HepG2 (cell line): ENCODE measurements around the gene SCUBE1. TPM values are rescaled to one million over a fixed set of nuclear protein-coding genes. Genes with fewer than 3 reads are reported as not detected.

ENCODE experiments used
- ATAC-seq: fragments of 200-7000 bp; cut with Tn5 transposase; 3 replicates; pipeline ENCODE4 v1.9.1; 2020; ENCODE audit warnings: mild to moderate bottlenecking, moderate library complexity
- BruUV-seq: library from RNA; stranded (reverse); fragments of 400-500 nt; replicated peaks from 2 replicates; lab custom pipeline; 2021; lab: Mats Ljungman, UMichigan
- CTCF ChIA-PET: fragments of 300-600 bp; formaldehyde crosslinking; extraction: SDS; loops from one replicate; lab custom pipeline; 2021; ENCODE audit warnings: low total read pairs, inconsistent platforms, low intra/inter-chr PET ratio; lab: Yijun Ruan, JAX
- POLR2A ChIA-PET: fragments of 350-600 bp; sonication (Branson Sonifier 250); formaldehyde crosslinking; loops from one replicate; lab custom pipeline; 2020; ENCODE audit warnings: antibody characterized with exemption, inconsistent platforms; lab: Yijun Ruan, JAX
- DNase-seq: peaks from one replicate; pipeline ENCODE4 v3.0.0-alpha.2; 2015; ENCODE audit warnings: low spot score
- FAIRE-seq: peaks from 3 replicates; lab custom pipeline; 2011; peaks lifted over from hg19 to GRCh38; lab: Jason Lieb, UNC
- H2AFZ ChIP-seq: one replicate; pipeline ENCODE4 v1.6.1; 2011; ENCODE audit warnings: low read length, inconsistent platforms
- H3K27ac ChIP-seq: fragments of 300-600 bp; 3 replicates; pipeline ENCODE4 v1.8.0; 2011; ENCODE audit warnings: mixed run types, mild to moderate bottlenecking, mixed read lengths, low read length, inconsistent platforms; ENCODE audit not compliant: insufficient read depth; ENCODE audit errors: extremely low read length
- H3K27me3 ChIP-seq, 2 experiments: fragments of 200-600 bp in 1 of 2; 2 replicates in 1 of 2; 3 replicates in 1 of 2; pipeline versions ENCODE4 v1.6.0 to v1.8.0; 2011; ENCODE audit warnings: low read length in 2 of 2, mild to moderate bottlenecking in 2 of 2, moderate library complexity in 2 of 2, inconsistent platforms in 1 of 2; ENCODE audit not compliant: insufficient read depth in 2 of 2, control insufficient read depth in 1 of 2
- H3K36me3 ChIP-seq, 2 experiments: fragments of 200-600 bp in 1 of 2; replicated peaks in 1 of 2; 2 replicates in 1 of 2; 3 replicates in 1 of 2; pipeline versions ENCODE4 v1.5.1 to v1.8.0; 2011; ENCODE audit warnings: low read length in 2 of 2, inconsistent platforms in 1 of 2; ENCODE audit not compliant: insufficient read depth in 2 of 2, control insufficient read depth in 1 of 2
- H3K4me1 ChIP-seq: 2 replicates; pipeline ENCODE4 v1.5.1; 2012; ENCODE audit warnings: low read length, inconsistent platforms; ENCODE audit not compliant: insufficient read depth
- H3K4me2 ChIP-seq: 2 replicates; pipeline ENCODE4 v1.6.0; 2011; ENCODE audit warnings: low read depth, low read length, inconsistent platforms
- H3K4me3 ChIP-seq, 3 experiments: fragments of 200-600 bp in 1 of 3; sonication (generic), shearing (Covaris generic) in 1 of 3; replicated peaks in 1 of 3; 2 replicates each; pipeline ENCODE4 v1.5.1; 2011 to 2016; ENCODE audit warnings: low read length in 3 of 3, inconsistent platforms in 2 of 3, low read depth in 2 of 3, mild to moderate bottlenecking in 2 of 3, control low read depth in 1 of 3, mixed read lengths in 1 of 3; ENCODE audit not compliant: insufficient read depth in 1 of 3
- H3K79me2 ChIP-seq: one replicate; pipeline ENCODE4 v1.6.1; 2011; ENCODE audit warnings: low read length, inconsistent platforms; ENCODE audit not compliant: insufficient read depth
- H3K9ac ChIP-seq: 2 replicates; pipeline ENCODE4 v1.6.0; 2011; ENCODE audit warnings: mild to moderate bottlenecking, low read depth, low read length, inconsistent platforms; ENCODE audit not compliant: insufficient read depth
- H3K9me3 ChIP-seq: 2 replicates; pipeline ENCODE4 v1.5.1; 2012; ENCODE audit warnings: mild to moderate bottlenecking, low read length
- H4K20me1 ChIP-seq: 2 replicates; pipeline ENCODE4 v1.6.0; 2011; ENCODE audit warnings: inconsistent platforms, mild to moderate bottlenecking, low read length, moderate library complexity; ENCODE audit not compliant: insufficient read depth
- BCL3 ChIP-seq: sonication (generic); formaldehyde crosslinking; IDR thresholded peaks from 2 replicates; pipeline ENCODE4 v1.5.1; 2020; ENCODE audit warnings: mild to moderate bottlenecking, missing genetic modification reagents, moderate library complexity
- E2F5 ChIP-seq: sonication (generic); formaldehyde crosslinking; conservative IDR thresholded peaks from 2 replicates; pipeline ENCODE4 v1.4.0; 2020; ENCODE audit warnings: missing genetic modification reagents
- GATAD2A ChIP-seq: IDR thresholded peaks from 2 replicates; pipeline ENCODE4 v1.6.1; 2016
- KLF13 ChIP-seq: sonication (generic); formaldehyde crosslinking; IDR thresholded peaks from 2 replicates; pipeline ENCODE4 v1.4.0; 2020; ENCODE audit warnings: mild to moderate bottlenecking, missing genetic modification reagents
- MAX ChIP-seq: IDR thresholded peaks from 2 replicates; pipeline ENCODE4 v1.6.1; 2012; ENCODE audit warnings: inconsistent platforms
- MEIS1 ChIP-seq: sonication (generic); formaldehyde crosslinking; IDR thresholded peaks from 2 replicates; pipeline ENCODE4 v1.9.0; 2021; ENCODE audit warnings: mild to moderate bottlenecking, missing genetic modification reagents, moderate library complexity, borderline replicate concordance
- PPARG ChIP-seq: conservative IDR thresholded peaks from 2 replicates; pipeline ENCODE4 v1.6.1; 2016; ENCODE audit warnings: missing biosample characterization, missing genetic modification reagents
- REXO4 ChIP-seq: sonication (generic); formaldehyde crosslinking; IDR thresholded peaks from 2 replicates; pipeline ENCODE4 v1.8.0; 2022; ENCODE audit warnings: missing genetic modification reagents, mild to moderate bottlenecking, borderline replicate concordance
- RFXANK ChIP-seq: IDR thresholded peaks from 2 replicates; pipeline ENCODE4 v1.6.1; 2016
- TOE1 ChIP-seq: sonication (generic); formaldehyde crosslinking; IDR thresholded peaks from 2 replicates; pipeline ENCODE4 v1.4.0; 2020; ENCODE audit warnings: mild to moderate bottlenecking, missing genetic modification reagents
- ZFP36L1 ChIP-seq: sonication (generic); formaldehyde crosslinking; IDR thresholded peaks from 2 replicates; pipeline ENCODE4 v1.8.0; 2022; ENCODE audit warnings: mild to moderate bottlenecking, missing genetic modification reagents, moderate library complexity
- ZGPAT ChIP-seq: IDR thresholded peaks from 2 replicates; pipeline ENCODE4 v1.6.1; 2016; ENCODE audit warnings: mild to moderate bottlenecking
- ZNF460 ChIP-seq: sonication (generic); formaldehyde crosslinking; IDR thresholded peaks from 2 replicates; pipeline ENCODE4 v1.5.1; 2020; ENCODE audit warnings: missing genetic modification reagents, mild to moderate bottlenecking, borderline replicate concordance
- ZNF713 ChIP-seq: sonication (generic); formaldehyde crosslinking; IDR thresholded peaks from 2 replicates; pipeline ENCODE4 v1.4.0; 2020; ENCODE audit warnings: mild to moderate bottlenecking, missing genetic modification reagents
- ZNF746 ChIP-seq: sonication (generic); formaldehyde crosslinking; IDR thresholded peaks from 2 replicates; pipeline ENCODE4 v1.8.0; 2022; ENCODE audit warnings: mild to moderate bottlenecking, missing genetic modification reagents
- ZSCAN20 ChIP-seq: sonication (generic); formaldehyde crosslinking; IDR thresholded peaks from 2 replicates; pipeline ENCODE4 v1.4.0; 2020; ENCODE audit warnings: missing genetic modification reagents, mild to moderate bottlenecking, borderline replicate concordance
- WGBS: methylation state at CpG from one replicate; pipeline ENCODE4 v1.1.6; 2017; ENCODE audit warnings: low lambda C conversion rate; 5-methylcytosine and 5-hydroxymethylcytosine counted together
- in situ Hi-C: cut with HindIII; loops from 2 replicates; pipeline ENCODE4 v1.10.0; 2017; ENCODE audit warnings: low pct_unique_long_range_greater_than_20kb; ENCODE audit not compliant: extremely low pct_ligation_motif_present
- intact Hi-C: fragments of 100-400 bp; cut with micrococcal nuclease; formaldehyde crosslinking; loops from one replicate; pipeline ENCODE4 v1.10.0; 2022; ENCODE audit not compliant: unreplicated experiment
- polyA plus RNA-seq, 8 experiments: library from polyadenylated mRNA; depleted of rRNA in 3 of 8; stranded (reverse) in 7 of 8; unstranded in 1 of 8; fragments of >200 nt; fragmentation: Illumina TruSeq in 4 of 8; extraction: Trizol in 4 of 8; gene quantifications; 2 replicates each; pipeline versions ENCODE4 v1.2.1 to v1.2.3, GENCODE V29; 2011 to 2016; ENCODE audit warnings: low read depth in 4 of 8, missing spikeins in 1 of 8, mixed read lengths in 1 of 8; ENCODE audit not compliant: insufficient read depth in 1 of 8
- total RNA-seq, 5 experiments: library from RNA; depleted of rRNA; stranded (reverse); fragments of >200 nt; fragmentation: Illumina TruSeq; extraction: Trizol; gene quantifications; 2 replicates each; pipeline ENCODE4 v1.2.3, GENCODE V29; 2016; ENCODE audit warnings: low read depth in 1 of 5

The SCUBE1 gene
- total and polyA plus RNA-seq, 2 of the 13 experiments (the other 11 are each of a cell fraction or from before 2014, with no cell fraction given), result under 0.01 to 0.05 TPM

- H3K4me3 ChIP-seq, result no peak overlapping the region
- H4K20me1 ChIP-seq, result peaks cover 2% of the 10 kb centered on the region; the same call in 1 of the 2 replicates
- no peaks in the 10 kb centered on the region for H3K9me3 ChIP-seq
- intact Hi-C loops, result loop anchor here (5.0 kb wide), 1 partner anchor 117 kb away; no protein-coding TSS in a partner anchor
- no peak for ATAC-seq
- in situ Hi-C loops, result loop anchor here (5.0 to 10.0 kb wide), 2 partner anchors 77 to 115 kb away; no protein-coding TSS in a partner anchor
- no peak overlapping the region for H3K27ac ChIP-seq
- no peaks in the 10 kb centered on the region for H3K36me3 ChIP-seq
- no peak overlapping the region for H2AFZ ChIP-seq
- no peak for TF ChIP-seq MEIS1 (CRISPR knock-in tag)
- no peak for TF ChIP-seq BCL3 (CRISPR knock-in tag)
- no peak for TF ChIP-seq RFXANK (CRISPR knock-in tag)
- TF ChIP-seq ZGPAT (CRISPR knock-in tag), result no peak
- no peak for TF ChIP-seq ZFP36L1 (CRISPR knock-in tag)
- no peak for TF ChIP-seq PPARG (CRISPR knock-in tag)
- TF ChIP-seq REXO4 (CRISPR knock-in tag), result no peak
- no peak for TF ChIP-seq ZNF460 (CRISPR knock-in tag)
- no peak for TF ChIP-seq ZSCAN20 (CRISPR knock-in tag)
- TF ChIP-seq TOE1 (CRISPR knock-in tag), result no peak
- TF ChIP-seq MAX, result no peak
- TF ChIP-seq GATAD2A, result no peak
- TF ChIP-seq ZNF746 (CRISPR knock-in tag), result no peak
- TF ChIP-seq KLF13, result no peak
- TF ChIP-seq ZNF713 (CRISPR knock-in tag), result no peak
- no peak for TF ChIP-seq E2F5 (CRISPR knock-in tag)
- TF ChIP-seq, all 625 proteins: peak for 0
- BruUV-seq, result no TSS peak
- Histone ChIP-seq H3K4me1 (peaks cover 18% of the 10 kb centered on the region), H3K4me2 (no peak overlapping the region), H3K79me2 (no peaks in the 10 kb centered on the region), H3K27me3 (peaks cover under 1 to 5% of the 10 kb centered on the region in 2 experiments; a peak in 4 of 5 replicates), H3K9ac (no peak overlapping the region)
- FAIRE-seq (no peak), DNase-seq (no peak)
- ChIA-PET CTCF (no interaction called here), POLR2A (no interaction called here)
- WGBS, result 66% methylated on average over 12 of the region's 12 CpGs
Observed at GRCh38 chr22:43349636-43350035, 6.5 kb upstream of the SCUBE1 start.
